GM12872 (cell line): ENCODE measurements around the gene HDAC4.

Experiments used
- CTCF ChIP-seq: IDR thresholded peaks from 3 replicates; pipeline ENCODE4 v1.5.1; 2011; ENCODE audit warnings: low read depth, mild to moderate bottlenecking, low read length, moderate library complexity; ENCODE audit not compliant: insufficient read depth

The HDAC4 gene

GRCh38 chr2:239245107-239245506 lies 155.7 kb downstream of the HDAC4 start:
- TF ChIP-seq CTCF: no peak

- TF ChIP-seq CTCF: no peak
Observed at GRCh38 chr2:239244625-239245024, 156.2 kb downstream of the HDAC4 start.

GRCh38 chr2:239241431-239241960 lies 159.3 kb downstream of the HDAC4 start:
- no peak for TF ChIP-seq CTCF

GRCh38 chr2:239240414-239240881 lies 160.4 kb downstream of the HDAC4 start:
- no peak for TF ChIP-seq CTCF

GRCh38 chr2:239239607-239240413 lies 161.0 kb downstream of the HDAC4 start:
- TF ChIP-seq CTCF: no peak

GRCh38 chr2:239238839-239239606 lies 161.8 kb downstream of the HDAC4 start:
- TF ChIP-seq CTCF: no peak

- no peak for TF ChIP-seq CTCF
Observed at GRCh38 chr2:239238381-239238780, 162.4 kb downstream of the HDAC4 start.
